GM23248 (cell line): ENCODE data around the gene NDE1. TPM values are rescaled to one million over a fixed set of nuclear protein-coding genes. Genes with fewer than 3 reads are reported as not detected.

Experiments used
- DNase-seq: peaks from one replicate; pipeline ENCODE4 v3.0.0-alpha.2; 2015
- H2AFZ ChIP-seq: fragments of 200-600 bp; sonication (generic); 2 replicates; pipeline ENCODE4 v1.6.1; 2016; ENCODE audit warnings: antibody characterized with exemption
- H3F3A ChIP-seq: fragments of 200-600 bp; sonication (generic); 2 replicates; pipeline ENCODE4 v1.6.1; 2016; ENCODE audit warnings: mild to moderate bottlenecking, antibody characterized with exemption, mixed run types; ENCODE audit not compliant: insufficient read depth
- H3K27ac ChIP-seq: fragments of 200-600 bp; sonication (generic); 2 replicates; pipeline ENCODE4 v1.5.1; 2016; ENCODE audit warnings: mild to moderate bottlenecking
- H3K27me3 ChIP-seq: fragments of 200-600 bp; sonication (generic); replicated peaks from 2 replicates; pipeline ENCODE4 v1.6.1; 2016; ENCODE audit warnings: mild to moderate bottlenecking; ENCODE audit not compliant: insufficient read depth
- H3K36me3 ChIP-seq: fragments of 200-600 bp; sonication (generic); 2 replicates; pipeline ENCODE4 v1.6.1; 2016; ENCODE audit warnings: low read depth, mild to moderate bottlenecking
- H3K4me1 ChIP-seq: fragments of 200-600 bp; sonication (generic); 2 replicates; pipeline ENCODE4 v1.6.1; 2016; ENCODE audit warnings: mild to moderate bottlenecking; ENCODE audit not compliant: insufficient read depth
- H3K4me2 ChIP-seq: fragments of 200-600 bp; sonication (generic); one replicate; pipeline ENCODE4 v1.6.1; 2016; ENCODE audit warnings: mild to moderate bottlenecking; ENCODE audit not compliant: unreplicated experiment
- H3K4me3 ChIP-seq: fragments of 200-600 bp; sonication (generic); 2 replicates; pipeline ENCODE4 v1.5.1; 2016; ENCODE audit warnings: mild to moderate bottlenecking
- H3K79me2 ChIP-seq: fragments of 200-600 bp; sonication (generic); 2 replicates; pipeline ENCODE4 v1.6.1; 2016; ENCODE audit warnings: mild to moderate bottlenecking; ENCODE audit not compliant: insufficient read depth
- H3K9ac ChIP-seq: fragments of 200-600 bp; sonication (generic); 2 replicates; pipeline ENCODE4 v1.6.1; 2016; ENCODE audit warnings: mild to moderate bottlenecking
- H3K9me2 ChIP-seq: fragments of 200-600 bp; sonication (generic); 2 replicates; pipeline ENCODE4 v1.6.1; 2016; ENCODE audit warnings: mixed run types, mild to moderate bottlenecking, moderate library complexity; ENCODE audit not compliant: insufficient read depth
- H3K9me3 ChIP-seq: fragments of 200-600 bp; sonication (generic); one replicate; pipeline ENCODE4 v1.6.1; 2017; ENCODE audit warnings: low read depth
- H4K20me1 ChIP-seq: fragments of 200-600 bp; sonication (generic); 2 replicates; pipeline ENCODE4 v1.6.0; 2016; ENCODE audit not compliant: insufficient read depth
- EZH2 ChIP-seq: fragments of 200-600 bp; sonication (generic); IDR thresholded peaks from 2 replicates; pipeline ENCODE4 v1.6.1; 2018; ENCODE audit warnings: antibody characterized with exemption, mild to moderate bottlenecking; ENCODE audit not compliant: insufficient read depth, poor library complexity, severe bottlenecking
- EZH2phosphoT487 ChIP-seq: fragments of 200-600 bp; sonication (generic); IDR thresholded peaks from 2 replicates; pipeline ENCODE4 v1.6.1; 2018; ENCODE audit warnings: antibody characterized with exemption, moderate library complexity, mild to moderate bottlenecking, low read depth; ENCODE audit not compliant: insufficient read depth
- WGBS, 2 experiments: methylation state at CpG; one replicate each; pipeline ENCODE4 v1.1.6; 2015 to 2017; ENCODE audit warnings: low lambda C conversion rate in 2 of 2, low coverage in 1 of 2; ENCODE audit errors: missing lambda C conversion rate in 2 of 2; 5-methylcytosine and 5-hydroxymethylcytosine counted together
- in situ Hi-C: fragments of 300-500 bp; cut with MboI; formaldehyde crosslinking; loops from 2 replicates; pipeline ENCODE4 v1.15.0; 2020
- polyA plus RNA-seq: library from polyadenylated mRNA; unstranded; fragments of >200 nt; fragmentation: Nextera tagmentation; extraction: Ambion mirVana; gene quantifications from 2 replicates; pipeline ENCODE4 v1.2.1, GENCODE V29; 2016
- total RNA-seq: library from RNA; depleted of rRNA; stranded (reverse); fragments of >200 nt; shearing (Covaris generic); gene quantifications from 2 replicates; pipeline ENCODE4 v1.2.3, GENCODE V29; 2014

NDE1 gene
- total and polyA plus RNA-seq, 2 experiments from 2014 or later = 31.2 to 37.8 TPM

GRCh38 chr16:15658149-15658548 is 8.1 kb downstream of the NDE1 start:
- in situ Hi-C loops = no loop called here
- Histone ChIP-seq H3K9ac (no peak overlapping the region), H2AFZ (no peak overlapping the region), H3K9me2 (no peaks in the 10 kb centered on the region), H3K27ac (no peak overlapping the region), H3K36me3 (no peaks in the 10 kb centered on the region; the same call in 1 of the 2 replicates), H4K20me1 (peaks cover 10% of the 10 kb centered on the region; the same call in 1 of the 2 replicates), H3K4me3 (no peak overlapping the region), H3F3A (peaks cover 10% of the 10 kb centered on the region), H3K79me2 (peaks cover 97% of the 10 kb centered on the region), H3K9me3 (no peaks in the 10 kb centered on the region), H3K4me1 (peaks cover 13% of the 10 kb centered on the region), H3K4me2 (no peak overlapping the region), H3K27me3 (no peaks in the 10 kb centered on the region)
- no peak for DNase-seq
- 93% methylated on average over 6 of the region's 6 CpGs for WGBS, 2 experiments
- no peak for TF ChIP-seq EZH2phosphoT487
- no peak for TF ChIP-seq EZH2

- in situ Hi-C loops = no loop called here
Measured at GRCh38 chr16:15658556-15658955, 8.5 kb downstream of the NDE1 start.

GRCh38 chr16:15660203-15660601 is 10.2 kb downstream of the NDE1 start:
- Histone ChIP-seq H3K9me3 (no peaks in the 10 kb centered on the region), H3F3A (no peaks in the 10 kb centered on the region), H3K27ac (no peak overlapping the region), H2AFZ (no peak overlapping the region), H3K27me3 (no peaks in the 10 kb centered on the region), H3K79me2 (peaks cover 89% of the 10 kb centered on the region), H3K36me3 (peaks cover 9% of the 10 kb centered on the region; the same call in 1 of the 2 replicates), H3K9ac (no peak overlapping the region), H3K4me3 (no peak overlapping the region), H3K4me1 (0 out of 2 replicates have a peak, but pooled peaks cover 3% of the 10 kb centered on the region), H3K9me2 (no peaks in the 10 kb centered on the region), H3K4me2 (no peak overlapping the region), H4K20me1 (peaks cover 4% of the 10 kb centered on the region; the same call in 1 of the 2 replicates)
- in situ Hi-C loops = no loop called here
- WGBS, 2 experiments = 96 to 99% methylated on average over 5 of the region's 5 CpGs
- DNase-seq = no peak
- TF ChIP-seq EZH2phosphoT487 = no peak

More at GRCh38 chr16:15658556-15658955, 8.5 kb downstream of the NDE1 start:
- H3K9me2 ChIP-seq = no peaks in the 10 kb centered on the region
- no peak for DNase-seq
- H3K9me3 ChIP-seq = no peaks in the 10 kb centered on the region
- TF ChIP-seq EZH2 = no peak
- TF ChIP-seq EZH2phosphoT487 = no peak
- H3K4me1 ChIP-seq = peaks cover 9% of the 10 kb centered on the region
- H3K9ac ChIP-seq = no peak overlapping the region
- no peak overlapping the region for H2AFZ ChIP-seq
- no peaks in the 10 kb centered on the region; the same call in 1 of the 2 replicates for H3K36me3 ChIP-seq
- H4K20me1 ChIP-seq = peaks cover 10% of the 10 kb centered on the region; the same call in 1 of the 2 replicates
- H3K4me3 ChIP-seq = no peak overlapping the region
- 97 to 100% methylated on average over 5 of the region's 5 CpGs for WGBS, 2 experiments
- no peaks in the 10 kb centered on the region for H3K27me3 ChIP-seq
- peaks cover 6% of the 10 kb centered on the region for H3F3A ChIP-seq
- no peak overlapping the region for H3K27ac ChIP-seq
- H3K79me2 ChIP-seq = peaks cover 97% of the 10 kb centered on the region
- H3K4me2 ChIP-seq = no peak overlapping the region

- Histone ChIP-seq H3K9me2 (no peaks in the 10 kb centered on the region), H3K4me1 (0 out of 2 replicates have a peak, but pooled peaks cover 3% of the 10 kb centered on the region), H3K4me2 (no peak overlapping the region), H3F3A (no peaks in the 10 kb centered on the region), H3K79me2 (peaks cover 49% of the 10 kb centered on the region), H2AFZ (no peak overlapping the region), H4K20me1 (peaks cover 4% of the 10 kb centered on the region; the same call in 1 of the 2 replicates), H3K27ac (no peak overlapping the region), H3K9me3 (no peaks in the 10 kb centered on the region), H3K9ac (no peak overlapping the region), H3K27me3 (no peaks in the 10 kb centered on the region), H3K36me3 (peaks cover 35% of the 10 kb centered on the region), H3K4me3 (no peak overlapping the region)
- in situ Hi-C loops = no loop called here
- no peak for TF ChIP-seq EZH2phosphoT487
- no peak for TF ChIP-seq EZH2
- DNase-seq = no peak
Measured at GRCh38 chr16:15665107-15665506, 15.1 kb downstream of the NDE1 start.

- no peak for TF ChIP-seq EZH2
- TF ChIP-seq EZH2phosphoT487 = no peak
- Histone ChIP-seq H3K4me1 (peaks cover 8% of the 10 kb centered on the region), H3K27me3 (no peaks in the 10 kb centered on the region), H3K4me3 (no peak overlapping the region), H3K36me3 (peaks cover 35% of the 10 kb centered on the region), H3F3A (peaks cover 16% of the 10 kb centered on the region), H4K20me1 (no peaks in the 10 kb centered on the region), H3K27ac (no peak overlapping the region), H3K9ac (no peak overlapping the region), H3K9me2 (no peaks in the 10 kb centered on the region), H3K9me3 (no peaks in the 10 kb centered on the region), H3K79me2 (peaks cover 28% of the 10 kb centered on the region), H2AFZ (no peak overlapping the region), H3K4me2 (no peak overlapping the region)
- no peak for DNase-seq
- 79 to 84% methylated on average over 18 of the region's 18 CpGs for WGBS, 2 experiments
- in situ Hi-C loops = no loop called here
Measured at GRCh38 chr16:15667091-15667742, 17.2 kb downstream of the NDE1 start.
